SK-N-DZ (cell line): Measurements from ENCODE around the gene CDH15. TPM values are rescaled to one million over a fixed set of nuclear protein-coding genes. Genes with fewer than 3 reads are reported as not detected.

ENCODE experiments used
- DNase-seq: peaks from one replicate; pipeline ENCODE4 v3.0.0-alpha.2; 2015; ENCODE audit warnings: low spot score
- polyA plus RNA-seq, 2 experiments: library from polyadenylated mRNA; depleted of rRNA; stranded (reverse); fragments of >200 nt; gene quantifications; 2 replicates each; pipeline ENCODE4 v1.2.3, GENCODE V29; 2014

CDH15 gene
- polyA plus RNA-seq (2014; cell fraction: cytosol; rRNA removed): 0.26 TPM in 1 of 2 replicates, not detected in the other
- polyA plus RNA-seq (2014; cell fraction: nucleus; rRNA removed): 0.08 and 0.28 TPM in 2 replicates

DNA sequence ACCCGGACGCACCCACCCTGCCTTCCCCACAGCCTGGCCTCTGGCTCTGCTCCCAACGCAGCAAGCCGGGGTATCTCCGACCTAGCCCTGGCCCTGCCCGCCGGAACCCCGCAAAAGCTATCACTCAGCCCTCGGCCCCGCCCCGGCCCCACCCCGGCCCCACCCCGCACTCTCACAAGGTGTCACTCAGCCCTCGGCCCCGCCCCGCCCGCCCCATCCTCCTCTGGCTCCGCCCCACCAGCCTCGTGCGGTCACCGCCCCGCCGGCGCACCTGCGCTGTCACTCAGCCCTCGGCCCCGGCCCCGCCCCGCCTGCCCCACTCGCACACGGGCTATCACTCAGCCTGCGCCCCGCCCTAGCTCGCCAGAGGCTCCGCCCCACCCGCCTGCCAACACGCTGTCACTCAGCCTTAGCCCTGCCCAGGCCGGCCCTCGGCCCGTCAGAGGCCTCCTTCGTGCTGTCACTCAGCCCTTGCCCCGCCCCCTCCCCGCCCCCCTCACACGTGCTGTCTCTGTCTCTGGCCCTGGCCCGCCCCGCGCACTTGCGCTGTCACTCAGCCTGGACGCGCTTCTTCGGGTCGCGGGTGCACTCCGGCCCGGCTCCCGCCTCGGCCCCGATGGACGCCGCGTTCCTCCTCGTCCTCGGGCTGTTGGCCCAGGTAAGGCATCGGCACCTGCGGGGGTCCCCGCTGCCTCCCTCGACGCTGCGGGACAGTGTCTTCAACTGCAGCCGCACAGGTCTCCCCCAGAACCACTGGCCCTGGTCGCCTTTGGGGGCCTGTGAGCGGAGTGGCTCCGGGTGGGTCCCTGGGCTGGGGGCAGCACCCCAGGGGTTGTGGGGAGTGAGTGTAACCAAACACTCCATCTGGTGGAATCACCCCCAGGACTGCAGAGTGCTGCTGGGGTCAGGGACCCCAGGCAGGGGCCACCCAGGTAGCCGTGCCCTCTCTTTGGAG is at the start of gene CDH15:
Gene CDH15, plus strand, starts transcription at position 533 of the 955 bp plus-strand sequence. Its CDS starts 84 bp downstream, at position 617.
- peak; percentile 88 for DNase-seq

DNA sequence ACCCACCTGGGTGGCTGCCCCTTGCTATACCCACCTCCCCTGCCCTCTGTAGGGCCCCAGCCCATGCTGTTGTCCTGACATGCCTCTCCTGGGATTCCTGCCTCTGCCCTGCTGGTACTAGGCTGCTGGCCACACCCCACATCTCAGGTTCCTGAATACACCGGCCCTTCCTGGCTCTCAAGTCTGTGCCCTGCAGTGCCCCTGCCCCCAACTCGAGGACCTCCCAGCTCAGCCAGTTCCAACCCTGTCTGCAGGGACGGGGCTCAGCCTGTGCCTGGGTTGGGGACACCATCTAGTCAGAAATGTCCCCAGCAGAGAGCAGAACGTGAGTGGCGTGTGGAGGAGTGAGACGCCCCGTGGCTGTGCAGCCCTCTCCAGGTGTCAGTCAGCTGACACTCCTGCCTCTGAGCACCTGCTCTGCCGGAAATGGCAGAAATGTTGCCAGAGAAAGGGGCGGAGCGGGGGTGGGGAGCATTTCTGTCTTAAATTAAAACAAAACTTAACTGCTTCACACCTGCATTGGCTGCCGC is 49.2 kb upstream of the CDH15 start:
- DNase-seq: no peak

- no peak for DNase-seq
Observed at GRCh38 chr16:89123001-89123830, 48.3 kb upstream of the CDH15 start.

DNA sequence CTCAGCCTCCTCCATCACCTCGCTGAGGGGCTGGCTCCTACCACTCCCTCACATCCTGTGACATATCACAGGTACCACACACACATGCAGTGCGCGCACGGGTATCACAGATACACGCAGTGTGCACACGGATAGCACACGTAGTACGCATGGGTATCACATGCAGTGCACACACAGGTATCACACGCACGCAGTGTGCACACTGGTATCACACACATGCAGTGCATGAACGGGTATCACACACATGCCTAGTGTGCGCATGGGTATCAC is 47.8 kb upstream of the CDH15 start:
- no peak for DNase-seq

- DNase-seq: no peak
Observed at GRCh38 chr16:89129378-89129777, 42.2 kb upstream of the CDH15 start.

- DNase-seq: no peak
Observed at GRCh38 chr16:89130448-89130847, 41.1 kb upstream of the CDH15 start.

DNA sequence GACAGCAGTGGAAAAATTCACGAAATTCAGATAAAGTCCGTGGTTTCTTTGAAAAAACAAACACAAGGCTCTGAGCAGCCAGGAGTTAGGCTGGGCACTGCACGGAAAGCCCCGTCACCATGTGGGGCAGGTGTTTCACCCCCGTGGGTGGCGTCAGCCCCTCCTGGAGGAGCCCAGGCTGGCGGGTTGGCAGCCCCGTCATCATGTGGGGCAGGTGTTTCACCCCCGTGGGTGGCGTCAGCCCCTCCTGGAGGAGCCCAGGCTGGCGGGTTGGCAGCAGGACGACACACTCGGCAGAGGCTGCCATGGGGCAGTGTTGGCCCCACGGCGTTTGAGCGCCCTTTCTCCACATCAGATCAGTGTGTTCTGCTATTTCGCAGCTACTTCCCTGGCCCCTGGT is 39.8 kb upstream of the CDH15 start:
- DNase-seq: no peak

- DNase-seq: no peak
Observed at GRCh38 chr16:89132194-89133005, 39.1 kb upstream of the CDH15 start.

DNA sequence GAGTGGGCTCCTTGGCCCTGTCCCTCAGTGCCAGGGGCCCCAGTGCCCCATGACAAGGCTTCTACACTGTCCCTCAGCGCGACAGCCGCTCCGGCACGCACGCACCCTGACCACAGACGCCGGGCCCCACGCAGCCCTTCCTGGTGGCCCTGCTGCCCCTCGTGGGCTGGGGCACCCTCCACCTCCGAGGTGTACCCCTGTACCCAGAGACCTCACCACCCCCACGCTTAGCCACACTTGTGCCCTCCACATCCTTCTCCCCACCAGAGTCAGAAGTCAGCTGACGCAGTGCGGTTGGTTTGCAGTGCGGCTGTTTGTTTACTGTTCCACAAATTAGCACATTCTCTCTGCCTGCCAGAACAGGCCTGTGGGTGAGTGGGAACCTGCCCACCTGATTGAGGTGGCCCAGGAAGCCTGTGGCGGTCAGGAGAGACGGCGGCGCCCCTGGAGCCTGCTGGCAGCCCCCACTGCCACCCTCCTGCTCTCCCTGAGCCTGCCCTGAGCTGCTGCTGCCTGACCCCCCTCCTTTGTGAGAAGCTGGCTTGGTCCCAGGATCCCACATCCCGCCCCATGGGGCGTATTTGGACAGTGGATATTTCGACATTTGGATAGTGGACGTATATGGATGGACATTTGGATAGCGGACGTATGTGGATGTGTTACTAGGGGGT is 38.0 kb upstream of the CDH15 start:
- no peak for DNase-seq

DNA sequence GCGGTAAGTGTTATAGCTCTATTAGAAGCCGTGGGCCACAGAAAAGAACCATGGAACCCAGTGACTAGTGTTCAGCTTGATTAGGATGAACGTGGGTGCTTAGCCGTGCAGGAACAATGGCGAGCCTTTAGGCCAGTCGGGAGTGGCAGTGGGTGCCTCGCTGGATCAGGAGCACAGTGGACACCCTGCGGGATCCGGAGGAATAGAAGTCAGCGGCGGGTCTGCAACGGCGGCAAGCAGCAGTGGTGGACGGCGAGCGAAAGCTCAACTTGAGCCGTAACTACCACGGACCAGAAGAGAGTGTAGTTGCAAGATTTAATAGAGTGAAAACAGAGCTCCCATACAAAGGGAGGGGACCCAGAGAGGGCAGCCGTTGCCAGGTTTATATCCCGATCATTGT is 37.3 kb upstream of the CDH15 start:
- DNase-seq: no peak

GRCh38 chr16:89135166-89135565 is 36.4 kb upstream of the CDH15 start:
- DNase-seq: no peak

- no peak for DNase-seq
Observed at GRCh38 chr16:89135971-89136765, 35.4 kb upstream of the CDH15 start.

DNA sequence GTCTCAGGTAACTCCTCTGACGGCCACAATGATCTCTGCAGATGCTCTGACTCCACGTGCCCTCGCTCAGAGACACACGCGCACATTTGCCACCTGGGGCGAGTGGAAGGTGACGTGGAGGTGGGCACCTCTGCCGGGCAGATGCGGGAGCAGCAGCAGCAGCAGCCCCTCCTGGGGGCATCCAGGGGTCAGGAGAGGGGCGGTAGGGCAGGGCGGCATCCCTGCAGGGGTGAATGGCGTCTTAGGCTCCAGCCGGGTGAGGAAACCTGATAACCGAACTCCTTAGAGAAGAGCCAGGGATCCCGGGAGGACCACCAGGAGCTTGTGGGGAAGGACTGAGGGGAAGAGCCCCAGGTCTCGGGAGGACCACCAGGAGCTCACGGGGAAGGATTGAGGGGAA is 34.6 kb upstream of the CDH15 start:
- no peak for DNase-seq

GRCh38 chr16:89137666-89138512 is 33.7 kb upstream of the CDH15 start:
- DNase-seq: no peak

- no peak for DNase-seq
Observed at GRCh38 chr16:89138513-89138795, 33.1 kb upstream of the CDH15 start.

- DNase-seq: no peak
Observed at GRCh38 chr16:89138843-89139520, 32.6 kb upstream of the CDH15 start.

- DNase-seq: no peak
Observed at GRCh38 chr16:89139907-89140361, 31.6 kb upstream of the CDH15 start.

GRCh38 chr16:89140401-89140800 is 31.1 kb upstream of the CDH15 start:
- DNase-seq: no peak
